ENCODE results near the gene OR10A5.

The OR10A5 gene

GRCh38 chr11:6888830-6889229 is 43.3 kb downstream of the OR10A5 start:
- Histone ChIP-seq H3K27me3 (ENCODE audit: insufficient read depth, poor library complexity, severe bottlenecking) (no peaks in the 10 kb centered on the region), H3K4me3 (replicated peaks; ENCODE audit: insufficient read depth, low read length) (no peak overlapping the region), H3K27ac (replicated peaks) (no peak overlapping the region)
- DNase-seq (ENCODE audit: low read depth in 1 of 2, low spot score in 1 of 2) = no peak
- TF ChIP-seq POLR2AphosphoS5 (IDR thresholded peaks at IDR 0.05; ENCODE audit: low read depth) = no peak
- no peak for TF ChIP-seq CTCF (IDR thresholded peaks at IDR 0.05; ENCODE audit: insufficient read depth, low read length)
- TF ChIP-seq REST (IDR thresholded peaks at IDR 0.05; ENCODE audit: insufficient replicate concordance, low read depth) = no peak
- TF ChIP-seq GABPA (IDR thresholded peaks at IDR 0.05; ENCODE audit: low read depth) = no peak
- no peak for TF ChIP-seq SPI1 (IDR thresholded peaks at IDR 0.05; ENCODE audit: borderline replicate concordance, low read depth)

- H3K27me3 ChIP-seq (ENCODE audit: insufficient read depth, poor library complexity, severe bottlenecking) = no peaks in the 10 kb centered on the region
- TF ChIP-seq CTCF (IDR thresholded peaks at IDR 0.05; ENCODE audit: insufficient read depth, low read length) = no peak
- TF ChIP-seq GABPA (IDR thresholded peaks at IDR 0.05; ENCODE audit: low read depth) = no peak
- TF ChIP-seq SPI1 (IDR thresholded peaks at IDR 0.05; ENCODE audit: borderline replicate concordance, low read depth) = no peak
- TF ChIP-seq REST (IDR thresholded peaks at IDR 0.05; ENCODE audit: insufficient replicate concordance, low read depth) = no peak
- no peak for TF ChIP-seq POLR2AphosphoS5 (IDR thresholded peaks at IDR 0.05; ENCODE audit: low read depth)
- no peak overlapping the region for H3K4me3 ChIP-seq (replicated peaks; ENCODE audit: insufficient read depth, low read length)
- no peak overlapping the region for H3K27ac ChIP-seq (replicated peaks)
- DNase-seq (ENCODE audit: low read depth in 1 of 2, low spot score in 1 of 2) = no peak
Observed at GRCh38 chr11:6889835-6890234, 44.4 kb downstream of the OR10A5 start.

GRCh38 chr11:6892400-6892799 is 46.9 kb downstream of the OR10A5 start, which contains the start of gene OR2D2:
OR2D2 (minus strand) TSS chr11:6892500; CDS start chr11:6892500, 0 bp downstream.
- H3K27ac ChIP-seq (replicated peaks) = no peak within 1 kb of the TSS
- no peaks in the 10 kb centered on the region for H3K27me3 ChIP-seq (ENCODE audit: insufficient read depth, poor library complexity, severe bottlenecking)
- TF ChIP-seq CTCF (IDR thresholded peaks at IDR 0.05; ENCODE audit: insufficient read depth, low read length) (no peak), SPI1 (IDR thresholded peaks at IDR 0.05; ENCODE audit: borderline replicate concordance, low read depth) (no peak), REST (IDR thresholded peaks at IDR 0.05; ENCODE audit: insufficient replicate concordance, low read depth) (no peak), GABPA (IDR thresholded peaks at IDR 0.05; ENCODE audit: low read depth) (no peak), POLR2AphosphoS5 (IDR thresholded peaks at IDR 0.05; ENCODE audit: low read depth) (no peak)
- DNase-seq (ENCODE audit: low read depth in 1 of 2, low spot score in 1 of 2) = no peak
- H3K4me3 ChIP-seq (replicated peaks; ENCODE audit: insufficient read depth, low read length) = no peak within 1 kb of the TSS

All from HL-60 (cell line).